Testis (tissue), 3 donors: ENCODE results near the gene TFEB. TPM values are rescaled to one million over a fixed set of nuclear protein-coding genes. Genes with fewer than 3 reads are reported as not detected.

Experiments used
- DNase-seq: peaks from one replicate; pipeline ENCODE4 v3.0.0-alpha.2; 2019
- H3K27ac ChIP-seq, 2 donors: fragments of 200-600 bp; sonication (generic); one replicate each; pipeline ENCODE4 v1.5.1; 2019
- H3K27me3 ChIP-seq: fragments of 200-600 bp; sonication (generic); one replicate; pipeline ENCODE4 v1.5.1; 2019
- H3K36me3 ChIP-seq: fragments of 200-600 bp; sonication (generic); one replicate; pipeline ENCODE4 v1.5.1; 2017; ENCODE audit warnings: low read depth; ENCODE audit errors: missing control alignments
- H3K4me1 ChIP-seq: fragments of 200-600 bp; sonication (generic); one replicate; pipeline ENCODE4 v1.5.1; 2019
- H3K4me3 ChIP-seq, 2 donors: fragments of 200-600 bp; sonication (generic); one replicate each; pipeline ENCODE4 v1.5.1; 2017 to 2019
- H3K9me3 ChIP-seq: fragments of 200-600 bp; sonication (generic); one replicate; pipeline ENCODE4 v1.5.1; 2017
- POLR2A ChIP-seq: fragments of 450-650 bp; IDR thresholded peaks from one replicate; pipeline ENCODE4 v1.6.1; 2017; ENCODE audit warnings: antibody characterized with exemption, mild to moderate bottlenecking, moderate library complexity
- WGBS, 2 donors: methylation state at CpG; one replicate each; pipeline ENCODE4 v1.1.5; 2018; 5-methylcytosine and 5-hydroxymethylcytosine counted together
- intact Hi-C: fragments of 100-400 bp; cut with DNase I; formaldehyde crosslinking; loops from one replicate; pipeline ENCODE4 v1.15.1; 2023; ENCODE audit warnings: low total_unique reads
- polyA plus RNA-seq: library from polyadenylated mRNA; stranded (reverse); fragments of 350-450 nt; fragmentation: Illumina TruSeq; extraction: RNeasy Lipid Tissue Mini Kit (QIAGEN cat#74804); gene quantifications from one replicate; pipeline ENCODE4 v1.2.3, GENCODE V29; 2014; ENCODE audit warnings: low read depth, low replicate concordance; ENCODE audit not compliant: insufficient read depth
- total RNA-seq, 2 donors: library from RNA; depleted of rRNA; stranded (reverse); fragments of >200 nt; gene quantifications; one replicate each; pipeline ENCODE4 v1.2.3, GENCODE V29; 2016
- TF ChIP-seq, protein P1 (sequence below), 3 experiments: fragments of 450-650 bp in 2 of 3; fragments of 200-600 bp in 1 of 3; sonication (generic) in 1 of 3; IDR thresholded peaks; one replicate each; pipeline ENCODE4 v1.5.1; 2016 to 2019; ENCODE audit warnings: antibody characterized with exemption in 3 of 3, mild to moderate bottlenecking in 2 of 3, moderate library complexity in 1 of 3

Gene TFEB
- total and polyA plus RNA-seq, 3 donors from 2014 or later: 4.5 to 6.3 (median 5.2) TPM

DNA sequence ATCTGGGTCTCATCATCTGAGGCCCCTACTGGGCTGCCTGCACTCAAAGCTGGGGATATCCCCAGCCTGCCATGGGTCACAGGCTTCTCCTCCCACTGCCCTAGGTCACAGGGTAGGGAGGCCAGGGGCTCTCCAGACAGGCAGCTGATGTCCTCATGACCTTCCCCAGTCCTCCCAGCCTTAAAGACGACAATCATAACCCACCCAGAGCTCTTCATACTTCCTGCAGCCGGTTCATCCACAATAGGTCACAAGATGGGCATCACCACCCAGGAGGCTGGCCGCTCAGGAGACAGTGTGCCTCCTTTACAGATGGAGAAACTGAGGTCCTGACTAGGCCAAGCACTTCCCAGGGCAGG, 15.2 kb downstream of the TFEB start:
- no peak for DNase-seq
- Histone ChIP-seq H3K27ac (no peak overlapping the region), H3K4me1 (peaks cover 28% of the 10 kb centered on the region), H3K9me3 (no peaks in the 10 kb centered on the region), H3K36me3 (no peaks in the 10 kb centered on the region), H3K27me3 (no peaks in the 10 kb centered on the region), H3K4me3 (no peak overlapping the region)
- intact Hi-C loops: no loop called here
- WGBS, 2 donors: 89 to 96% methylated on average over 3 of the region's 3 CpGs
- TF ChIP-seq, protein P1, sequence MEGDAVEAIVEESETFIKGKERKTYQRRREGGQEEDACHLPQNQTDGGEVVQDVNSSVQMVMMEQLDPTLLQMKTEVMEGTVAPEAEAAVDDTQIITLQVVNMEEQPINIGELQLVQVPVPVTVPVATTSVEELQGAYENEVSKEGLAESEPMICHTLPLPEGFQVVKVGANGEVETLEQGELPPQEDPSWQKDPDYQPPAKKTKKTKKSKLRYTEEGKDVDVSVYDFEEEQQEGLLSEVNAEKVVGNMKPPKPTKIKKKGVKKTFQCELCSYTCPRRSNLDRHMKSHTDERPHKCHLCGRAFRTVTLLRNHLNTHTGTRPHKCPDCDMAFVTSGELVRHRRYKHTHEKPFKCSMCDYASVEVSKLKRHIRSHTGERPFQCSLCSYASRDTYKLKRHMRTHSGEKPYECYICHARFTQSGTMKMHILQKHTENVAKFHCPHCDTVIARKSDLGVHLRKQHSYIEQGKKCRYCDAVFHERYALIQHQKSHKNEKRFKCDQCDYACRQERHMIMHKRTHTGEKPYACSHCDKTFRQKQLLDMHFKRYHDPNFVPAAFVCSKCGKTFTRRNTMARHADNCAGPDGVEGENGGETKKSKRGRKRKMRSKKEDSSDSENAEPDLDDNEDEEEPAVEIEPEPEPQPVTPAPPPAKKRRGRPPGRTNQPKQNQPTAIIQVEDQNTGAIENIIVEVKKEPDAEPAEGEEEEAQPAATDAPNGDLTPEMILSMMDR (IDR thresholded peaks at IDR 0.05): no peak
- no peak for TF ChIP-seq POLR2A

DNA sequence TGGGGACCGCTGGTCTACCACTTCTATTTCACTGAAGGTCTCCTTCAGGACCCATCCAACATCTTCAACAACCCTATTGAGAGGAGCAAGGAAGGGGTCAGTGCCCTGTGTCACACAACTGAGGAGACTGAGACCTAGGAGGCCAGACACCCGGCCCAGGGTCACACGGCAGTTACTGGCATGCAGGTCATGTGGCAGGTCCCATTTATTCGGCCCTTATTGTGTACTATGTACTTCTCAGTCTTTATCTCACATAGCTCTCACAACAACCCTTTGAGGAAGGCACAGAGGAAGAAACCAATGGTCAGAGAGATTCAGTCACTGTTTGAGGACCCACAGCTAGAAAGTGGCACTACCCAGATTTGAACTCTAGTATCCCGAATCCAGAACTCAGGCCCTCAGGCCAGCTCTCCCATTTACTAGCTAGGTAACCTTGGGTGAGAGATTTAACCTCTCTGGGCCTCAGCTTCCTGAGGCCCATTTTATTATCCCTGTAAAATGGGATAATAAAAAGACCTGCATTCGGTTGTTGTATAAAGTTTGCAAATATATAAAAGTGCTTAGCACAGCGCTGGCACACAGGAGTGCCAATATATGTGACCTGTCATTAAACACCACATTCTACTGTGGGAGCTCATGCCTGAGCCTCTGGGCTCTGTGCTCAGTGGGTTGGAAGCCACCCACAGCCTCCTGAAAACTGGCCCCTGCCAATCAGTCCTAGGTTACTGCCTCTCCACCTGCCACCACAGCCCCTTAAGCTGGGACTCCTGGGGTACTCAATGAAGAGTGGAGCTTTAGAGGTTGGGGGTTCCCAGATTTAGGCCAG, 15.8 kb downstream of the TFEB start:
- H3K4me1 ChIP-seq: peaks cover 23% of the 10 kb centered on the region
- no peaks in the 10 kb centered on the region for H3K36me3 ChIP-seq
- no peak overlapping the region for H3K27ac ChIP-seq
- TF ChIP-seq POLR2A: no peak
- TF ChIP-seq, protein P1 (IDR thresholded peaks at IDR 0.05): no peak
- H3K9me3 ChIP-seq: no peaks in the 10 kb centered on the region
- no peak for DNase-seq
- H3K27me3 ChIP-seq: no peaks in the 10 kb centered on the region
- intact Hi-C loops: no loop called here
- 86 to 87% methylated on average over 7 of the region's 7 CpGs for WGBS, 2 donors
- no peak overlapping the region for H3K4me3 ChIP-seq

GRCh38 chr6:41718828-41719227, 16.6 kb downstream of the TFEB start:
- Histone ChIP-seq H3K4me3 (no peak overlapping the region), H3K4me1 (peaks cover 17% of the 10 kb centered on the region), H3K36me3 (no peaks in the 10 kb centered on the region), H3K27ac (no peak overlapping the region), H3K9me3 (no peaks in the 10 kb centered on the region), H3K27me3 (no peaks in the 10 kb centered on the region)
- TF ChIP-seq POLR2A: no peak
- TF ChIP-seq, protein P1 (IDR thresholded peaks at IDR 0.05): no peak
- WGBS, 2 donors: 79 to 88% methylated on average over 4 to 5 of the region's 5 CpGs
- intact Hi-C loops: no loop called here
- no peak for DNase-seq

DNA sequence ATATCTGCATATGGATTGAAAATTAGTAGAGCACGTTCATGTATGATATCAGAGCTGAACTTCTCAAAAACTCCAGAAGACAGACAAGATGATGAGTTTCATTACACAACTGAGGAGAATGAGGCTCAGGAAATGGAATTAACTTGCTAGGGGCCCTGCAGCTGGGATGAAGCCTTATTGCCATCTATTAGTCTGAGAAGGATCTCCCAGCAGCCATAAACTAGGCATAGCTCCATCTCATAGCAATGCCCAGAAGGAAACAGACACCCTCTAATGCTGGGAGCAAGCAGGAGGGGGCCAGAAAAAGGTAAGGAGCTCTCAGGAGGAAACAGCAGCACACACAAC, 18.0 kb downstream of the TFEB start:
- Histone ChIP-seq H3K27ac (no peak overlapping the region), H3K9me3 (no peaks in the 10 kb centered on the region), H3K36me3 (no peaks in the 10 kb centered on the region), H3K27me3 (no peaks in the 10 kb centered on the region), H3K4me1 (peaks cover 28% of the 10 kb centered on the region), H3K4me3 (no peak overlapping the region)
- 75 to 81% methylated on average over 1 of the region's 1 CpG for WGBS, 2 donors
- intact Hi-C loops: no loop called here
- TF ChIP-seq, protein P1 (IDR thresholded peaks at IDR 0.05): no peak
- no peak for TF ChIP-seq POLR2A
- no peak for DNase-seq
